Measurements from ENCODE around the gene MCUB.
A peak's percentile ranks its signal among the peaks of the same experiment; 100 is the strongest.

MCUB gene

GRCh38 chr4:109729718-109730618 is 169.9 kb downstream of the MCUB start, which contains the start of gene PLA2G12A:
Gene PLA2G12A, minus strand, starts transcription at chr4:109730070. Its CDS starts 261 bp downstream, at chr4:109729809.
- Mint-ChIP-seq H3K27me3 (no peaks in the 10 kb centered on the region), H3K9me3 (no peaks in the 10 kb centered on the region), H3K4me3 (peak within 1 kb of the TSS; percentile 80), H3K27ac (ENCODE audit: low read depth) (peak within 1 kb of the TSS; percentile 72), H3K4me1 (peaks cover 6% of the 10 kb centered on the region), H3K36me3 (ENCODE audit: insufficient read depth) (peaks cover 5% of the 10 kb centered on the region)
- ATAC-seq (replicated peaks; ENCODE audit: extremely low read depth, poor library complexity, severe bottlenecking) = peak; percentile 84
- DNase-seq (ENCODE audit: low spot score in 2 of 2) = peak; percentile 65 to 73

- no peaks in the 10 kb centered on the region for H3K27me3 Mint-ChIP-seq
- no peak overlapping the region for H3K27ac Mint-ChIP-seq (ENCODE audit: low read depth)
- no peak for ATAC-seq (replicated peaks; ENCODE audit: extremely low read depth, poor library complexity, severe bottlenecking)
Measured at GRCh38 chr4:109730619-109731545, 170.8 kb downstream of the MCUB start.

GRCh38 chr4:109733728-109734127 is 173.7 kb downstream of the MCUB start:
- no peak overlapping the region for H3K27ac Mint-ChIP-seq (ENCODE audit: low read depth)
- H3K36me3 Mint-ChIP-seq (ENCODE audit: insufficient read depth) = no peaks in the 10 kb centered on the region
- H3K4me3 Mint-ChIP-seq = no peak overlapping the region
- H3K4me1 Mint-ChIP-seq = no peaks in the 10 kb centered on the region
- H3K9me3 Mint-ChIP-seq = no peaks in the 10 kb centered on the region
- no peak for ATAC-seq (replicated peaks; ENCODE audit: extremely low read depth, poor library complexity, severe bottlenecking)
- no peaks in the 10 kb centered on the region for H3K27me3 Mint-ChIP-seq
- DNase-seq (ENCODE audit: low spot score in 2 of 2) = no peak

More at GRCh38 chr4:109730619-109731545, 170.8 kb downstream of the MCUB start:
- no peak for DNase-seq (ENCODE audit: low spot score in 2 of 2)
- Mint-ChIP-seq H3K9me3 (no peaks in the 10 kb centered on the region), H3K4me3 (peak overlapping the region; percentile 80), H3K4me1 (peaks cover 6% of the 10 kb centered on the region), H3K36me3 (ENCODE audit: insufficient read depth) (peaks cover 5% of the 10 kb centered on the region)

GRCh38 chr4:109735566-109736365 is 175.7 kb downstream of the MCUB start:
- H3K36me3 Mint-ChIP-seq (ENCODE audit: insufficient read depth) = no peaks in the 10 kb centered on the region
- no peak for DNase-seq (ENCODE audit: low spot score in 2 of 2)
- H3K9me3 Mint-ChIP-seq = no peaks in the 10 kb centered on the region

More at GRCh38 chr4:109735566-109736365, 175.7 kb downstream of the MCUB start:
- H3K27ac Mint-ChIP-seq (ENCODE audit: low read depth) = no peak overlapping the region
- no peaks in the 10 kb centered on the region for H3K4me1 Mint-ChIP-seq
- no peak overlapping the region for H3K4me3 Mint-ChIP-seq
- no peak for ATAC-seq (replicated peaks; ENCODE audit: extremely low read depth, poor library complexity, severe bottlenecking)
- H3K27me3 Mint-ChIP-seq = no peaks in the 10 kb centered on the region

All from central memory CD8-positive, alpha-beta T cell (primary cell).